ENCODE measurements around the gene PLD3.

PLD3 gene

GRCh38 chr19:40380199-40381037 is 31.9 kb downstream of the PLD3 start:
- Mint-ChIP-seq H3K27me3 (no peaks in the 10 kb centered on the region), H3K4me1 (ENCODE audit: low read depth) (peaks cover 1% of the 10 kb centered on the region), H3K4me3 (no peak overlapping the region), H3K9me3 (ENCODE audit: low read depth) (no peaks in the 10 kb centered on the region), H3K36me3 (no peaks in the 10 kb centered on the region), H3K27ac (no peak overlapping the region)

GRCh38 chr19:40381321-40381720 is 32.8 kb downstream of the PLD3 start:
- H3K4me1 Mint-ChIP-seq (ENCODE audit: low read depth): no peaks in the 10 kb centered on the region
- H3K27me3 Mint-ChIP-seq: no peaks in the 10 kb centered on the region

GRCh38 chr19:40383668-40384248 is 35.3 kb downstream of the PLD3 start:
- H3K9me3 Mint-ChIP-seq (ENCODE audit: low read depth): no peaks in the 10 kb centered on the region
- H3K4me1 Mint-ChIP-seq (ENCODE audit: low read depth): no peaks in the 10 kb centered on the region
- no peak overlapping the region for H3K27ac Mint-ChIP-seq
- no peak overlapping the region for H3K4me3 Mint-ChIP-seq
- no peaks in the 10 kb centered on the region for H3K27me3 Mint-ChIP-seq
- H3K36me3 Mint-ChIP-seq: no peaks in the 10 kb centered on the region

More at GRCh38 chr19:40381321-40381720, 32.8 kb downstream of the PLD3 start:
- Mint-ChIP-seq H3K4me3 (no peak overlapping the region), H3K27ac (no peak overlapping the region), H3K36me3 (no peaks in the 10 kb centered on the region), H3K9me3 (ENCODE audit: low read depth) (no peaks in the 10 kb centered on the region)

GRCh38 chr19:40387155-40387554 is 38.7 kb downstream of the PLD3 start:
- no peaks in the 10 kb centered on the region for H3K4me1 Mint-ChIP-seq (ENCODE audit: low read depth)
- no peak overlapping the region for H3K4me3 Mint-ChIP-seq
- no peaks in the 10 kb centered on the region for H3K9me3 Mint-ChIP-seq (ENCODE audit: low read depth)
- H3K36me3 Mint-ChIP-seq: no peaks in the 10 kb centered on the region
- H3K27me3 Mint-ChIP-seq: no peaks in the 10 kb centered on the region
- H3K27ac Mint-ChIP-seq: no peak overlapping the region

GRCh38 chr19:40388481-40388880 is 40.0 kb downstream of the PLD3 start:
- Mint-ChIP-seq H3K27me3 (no peaks in the 10 kb centered on the region), H3K4me3 (no peak overlapping the region), H3K27ac (no peak overlapping the region), H3K36me3 (no peaks in the 10 kb centered on the region), H3K4me1 (ENCODE audit: low read depth) (no peaks in the 10 kb centered on the region), H3K9me3 (ENCODE audit: low read depth) (no peaks in the 10 kb centered on the region)

- H3K27me3 Mint-ChIP-seq: no peaks in the 10 kb centered on the region
- no peaks in the 10 kb centered on the region for H3K4me1 Mint-ChIP-seq (ENCODE audit: low read depth)
- no peak overlapping the region for H3K4me3 Mint-ChIP-seq
- no peaks in the 10 kb centered on the region for H3K9me3 Mint-ChIP-seq (ENCODE audit: low read depth)
- no peaks in the 10 kb centered on the region for H3K36me3 Mint-ChIP-seq
- H3K27ac Mint-ChIP-seq: no peak overlapping the region
These were observed 41.0 kb downstream of the PLD3 start for GRCh38 chr19:40389404-40390083.

GRCh38 chr19:40390084-40390742 is 41.7 kb downstream of the PLD3 start, which contains the start of gene HIPK4:
Gene HIPK4 (minus strand): TSS chr19:40390181. CDS start chr19:40389902, 279 bp downstream.
- Mint-ChIP-seq H3K36me3 (no peaks in the 10 kb centered on the region), H3K9me3 (ENCODE audit: low read depth) (no peaks in the 10 kb centered on the region), H3K27ac (no peak within 1 kb of the TSS), H3K4me1 (ENCODE audit: low read depth) (no peaks in the 10 kb centered on the region), H3K27me3 (no peaks in the 10 kb centered on the region), H3K4me3 (no peak within 1 kb of the TSS)

- no peak overlapping the region for H3K4me3 Mint-ChIP-seq
- H3K27me3 Mint-ChIP-seq: no peaks in the 10 kb centered on the region
- no peak overlapping the region for H3K27ac Mint-ChIP-seq
- H3K9me3 Mint-ChIP-seq (ENCODE audit: low read depth): no peaks in the 10 kb centered on the region
- no peaks in the 10 kb centered on the region for H3K4me1 Mint-ChIP-seq (ENCODE audit: low read depth)
- H3K36me3 Mint-ChIP-seq: no peaks in the 10 kb centered on the region
These were observed 43.6 kb downstream of the PLD3 start for GRCh38 chr19:40392123-40392522.

- no peaks in the 10 kb centered on the region for H3K9me3 Mint-ChIP-seq (ENCODE audit: low read depth)
- no peaks in the 10 kb centered on the region for H3K4me1 Mint-ChIP-seq (ENCODE audit: low read depth)
- H3K27ac Mint-ChIP-seq: no peak overlapping the region
- no peak overlapping the region for H3K4me3 Mint-ChIP-seq
- H3K36me3 Mint-ChIP-seq: no peaks in the 10 kb centered on the region
- no peaks in the 10 kb centered on the region for H3K27me3 Mint-ChIP-seq
These were observed 44.5 kb downstream of the PLD3 start for GRCh38 chr19:40392894-40393517.

GRCh38 chr19:40393894-40394815 is 45.7 kb downstream of the PLD3 start:
- Mint-ChIP-seq H3K36me3 (no peaks in the 10 kb centered on the region), H3K27ac (no peak overlapping the region), H3K4me3 (no peak overlapping the region), H3K4me1 (ENCODE audit: low read depth) (peaks cover 5% of the 10 kb centered on the region), H3K9me3 (ENCODE audit: low read depth) (no peaks in the 10 kb centered on the region), H3K27me3 (no peaks in the 10 kb centered on the region)

GRCh38 chr19:40394816-40395210 is 46.3 kb downstream of the PLD3 start:
- Mint-ChIP-seq H3K36me3 (peaks cover 2% of the 10 kb centered on the region), H3K4me1 (ENCODE audit: low read depth) (peaks cover 10% of the 10 kb centered on the region), H3K27ac (no peak overlapping the region), H3K4me3 (no peak overlapping the region), H3K27me3 (peaks cover 2% of the 10 kb centered on the region), H3K9me3 (ENCODE audit: low read depth) (no peaks in the 10 kb centered on the region)

GRCh38 chr19:40395956-40396355 is 47.5 kb downstream of the PLD3 start:
- peaks cover 6% of the 10 kb centered on the region for H3K36me3 Mint-ChIP-seq
- H3K27me3 Mint-ChIP-seq: peaks cover 2% of the 10 kb centered on the region
- H3K9me3 Mint-ChIP-seq (ENCODE audit: low read depth): no peaks in the 10 kb centered on the region
- H3K27ac Mint-ChIP-seq: no peak overlapping the region
- no peak overlapping the region for H3K4me3 Mint-ChIP-seq
- peaks cover 12% of the 10 kb centered on the region for H3K4me1 Mint-ChIP-seq (ENCODE audit: low read depth)

- Mint-ChIP-seq H3K27me3 (peaks cover 2% of the 10 kb centered on the region), H3K4me1 (ENCODE audit: low read depth) (peaks cover 12% of the 10 kb centered on the region), H3K27ac (no peak overlapping the region), H3K9me3 (ENCODE audit: low read depth) (no peaks in the 10 kb centered on the region), H3K36me3 (peaks cover 6% of the 10 kb centered on the region), H3K4me3 (no peak overlapping the region)
These were observed 48.5 kb downstream of the PLD3 start for GRCh38 chr19:40396886-40397567.

All from activated naive CD8-positive, alpha-beta T cell (primary cell).